ENCODE results near the gene TRMU. TPM values are rescaled to one million over a fixed set of nuclear protein-coding genes. Genes with fewer than 3 reads are reported as not detected.

The TRMU gene
- total and polyA plus RNA-seq, 2 donors (not counting 3 experiments of a cell fraction or from before 2014, with no cell fraction given), result 42.4 to 65.7 TPM

DNA sequence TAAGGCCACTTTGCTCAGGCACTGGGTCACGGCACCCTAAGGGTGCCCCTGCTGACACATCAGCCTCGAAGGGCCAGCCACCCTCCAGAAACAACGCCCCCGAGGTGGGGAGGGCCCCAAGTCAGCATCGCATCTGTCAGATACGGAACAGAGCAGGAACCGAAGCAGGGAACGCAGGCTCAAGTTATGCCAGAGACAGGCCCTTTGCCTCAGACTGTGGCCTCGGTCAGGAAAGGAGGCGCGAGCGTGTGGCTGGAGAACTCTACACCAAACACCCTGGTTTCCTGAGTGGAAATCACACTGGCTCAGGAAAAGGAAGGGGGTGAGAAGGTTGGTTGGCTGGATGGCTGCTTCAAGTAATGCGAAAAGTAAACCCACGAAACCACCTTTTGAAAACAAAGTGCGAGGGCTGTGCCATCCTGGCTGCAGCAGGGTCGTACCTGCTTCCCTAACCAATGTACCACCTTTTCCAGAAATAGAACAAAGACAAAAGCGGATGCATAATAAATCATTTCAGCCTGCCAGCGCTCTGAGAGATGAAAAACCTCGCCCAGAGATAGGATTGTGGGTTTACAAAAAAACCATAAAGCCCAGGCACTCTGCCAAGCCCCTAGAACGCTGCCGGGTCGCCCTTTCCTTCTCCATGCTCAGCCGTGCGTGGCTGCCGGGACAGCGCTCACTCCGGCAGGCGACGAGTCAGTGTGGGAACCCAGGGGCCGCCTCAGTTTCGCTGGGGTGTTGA is 38.6 kb downstream of the TRMU start:
- no peaks in the 10 kb centered on the region for H3K27me3 ChIP-seq (ENCODE audit: control insufficient read depth in 2 of 2, insufficient read depth in 2 of 2, low read length in 2 of 2)
- no peaks in the 10 kb centered on the region for H3K9me1 ChIP-seq (replicated peaks; ENCODE audit: control insufficient read depth, extremely low read depth, insufficient read depth, low read length)
- no TSS peak for BruUV-seq (replicated peaks)
- peaks cover 6% of the 10 kb centered on the region for H3K4me1 ChIP-seq (ENCODE audit: control insufficient read depth, extremely low read depth, insufficient read depth, low read length)
- intact Hi-C loops (cut with micrococcal nuclease) (no loop called here), dilution Hi-C loops (cut with MboI; ENCODE audit: extremely low pct_ligation_motif_present, low sequenced_read_pairs) (no loop called here)
- H3K27ac ChIP-seq (ENCODE audit: insufficient read depth, low read depth, low read length), result no peak overlapping the region
- CTCF ChIA-PET, result no interaction called here
- TF ChIP-seq, protein P1, sequence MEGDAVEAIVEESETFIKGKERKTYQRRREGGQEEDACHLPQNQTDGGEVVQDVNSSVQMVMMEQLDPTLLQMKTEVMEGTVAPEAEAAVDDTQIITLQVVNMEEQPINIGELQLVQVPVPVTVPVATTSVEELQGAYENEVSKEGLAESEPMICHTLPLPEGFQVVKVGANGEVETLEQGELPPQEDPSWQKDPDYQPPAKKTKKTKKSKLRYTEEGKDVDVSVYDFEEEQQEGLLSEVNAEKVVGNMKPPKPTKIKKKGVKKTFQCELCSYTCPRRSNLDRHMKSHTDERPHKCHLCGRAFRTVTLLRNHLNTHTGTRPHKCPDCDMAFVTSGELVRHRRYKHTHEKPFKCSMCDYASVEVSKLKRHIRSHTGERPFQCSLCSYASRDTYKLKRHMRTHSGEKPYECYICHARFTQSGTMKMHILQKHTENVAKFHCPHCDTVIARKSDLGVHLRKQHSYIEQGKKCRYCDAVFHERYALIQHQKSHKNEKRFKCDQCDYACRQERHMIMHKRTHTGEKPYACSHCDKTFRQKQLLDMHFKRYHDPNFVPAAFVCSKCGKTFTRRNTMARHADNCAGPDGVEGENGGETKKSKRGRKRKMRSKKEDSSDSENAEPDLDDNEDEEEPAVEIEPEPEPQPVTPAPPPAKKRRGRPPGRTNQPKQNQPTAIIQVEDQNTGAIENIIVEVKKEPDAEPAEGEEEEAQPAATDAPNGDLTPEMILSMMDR (IDR thresholded peaks at IDR 0.05; ENCODE audit: extremely low read depth in 1 of 2, insufficient read depth in 1 of 2, low read depth in 1 of 2, low read length in 2 of 2), result no peak
- TF ChIP-seq POLR2A (IDR thresholded peaks at IDR 0.05; ENCODE audit: low read depth, low read length), result no peak
- TF ChIP-seq, protein P2, sequence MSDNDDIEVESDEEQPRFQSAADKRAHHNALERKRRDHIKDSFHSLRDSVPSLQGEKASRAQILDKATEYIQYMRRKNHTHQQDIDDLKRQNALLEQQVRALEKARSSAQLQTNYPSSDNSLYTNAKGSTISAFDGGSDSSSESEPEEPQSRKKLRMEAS (IDR thresholded peaks at IDR 0.05; ENCODE audit: insufficient read depth, insufficient read length), result no peak
- TF ChIP-seq POLR2AphosphoS5 (IDR thresholded peaks at IDR 0.05; ENCODE audit: insufficient read depth, low read depth, low read length), result no peak
- no peak for TF ChIP-seq GATA2 (IDR thresholded peaks at IDR 0.05; ENCODE audit: insufficient read depth, insufficient read length, low read depth, low read length)
- no peak for TF ChIP-seq FOS (IDR thresholded peaks at IDR 0.05; ENCODE audit: borderline replicate concordance, insufficient read depth, low read length)
- no peak for TF ChIP-seq EZH2 (IDR thresholded peaks at IDR 0.05; ENCODE audit: borderline replicate concordance, low read depth, low read length, severe bottlenecking)
- no peak for TF ChIP-seq MYC (IDR thresholded peaks at IDR 0.05; ENCODE audit: low read depth, low read length)
- TF ChIP-seq JUN (IDR thresholded peaks at IDR 0.05; ENCODE audit: borderline replicate concordance, insufficient read depth, insufficient read length, low read depth), result no peak
- no peak for FAIRE-seq
- H3K4me2 ChIP-seq (ENCODE audit: insufficient read depth, low read length), result no peak overlapping the region
- H2AFZ ChIP-seq (ENCODE audit: low read depth, low read length), result no peak overlapping the region
- no peak overlapping the region for H3K9ac ChIP-seq (replicated peaks; ENCODE audit: extremely low read depth, insufficient read depth, low read length)
- H3K9me3 ChIP-seq (replicated peaks; ENCODE audit: control insufficient read depth, insufficient read depth, low read length), result no peaks in the 10 kb centered on the region
- H3K79me2 ChIP-seq (ENCODE audit: control insufficient read depth, insufficient read depth, low read length), result no peaks in the 10 kb centered on the region
- POLR2A ChIA-PET, result no interaction called here
- H4K20me1 ChIP-seq (replicated peaks; ENCODE audit: control insufficient read depth, extremely low read depth, insufficient read depth, low read length), result no peaks in the 10 kb centered on the region
- DNase-seq (ENCODE audit: low read depth, low spot score), result peak; percentile 51
- H3K4me3 ChIP-seq (replicated peaks in 1 of 3; ENCODE audit: insufficient read depth in 1 of 3, low read depth in 1 of 3, low read length in 3 of 3), result no peak overlapping the region
- H3K36me3 ChIP-seq (ENCODE audit: control insufficient read depth in 2 of 2, extremely low read depth in 1 of 2, insufficient read depth in 2 of 2, low read length in 2 of 2), result no peaks in the 10 kb centered on the region

All from endothelial cell of umbilical vein (primary cell).